IMR-90 (cell line): ENCODE measurements around the gene PSD2.

Source experiments
- CEBPB ChIP-seq: IDR thresholded peaks from 2 replicates; pipeline ENCODE4 v1.6.1; 2012; ENCODE audit warnings: low read depth, low read length, improper control_type of control experiment
- CTCF ChIP-seq: conservative IDR thresholded peaks from 2 replicates; pipeline ENCODE4 v1.5.1; 2012; ENCODE audit warnings: mild to moderate bottlenecking, low read depth, low read length, improper control_type of control experiment
- POLR2A ChIP-seq: IDR thresholded peaks from 2 replicates; pipeline ENCODE4 v1.6.1; 2012; ENCODE audit warnings: mild to moderate bottlenecking, low read depth, low read length

GRCh38 chr5:139852696-139853095 is 57.1 kb downstream of the PSD2 start:
- TF ChIP-seq CTCF (no peak), CEBPB (no peak), POLR2A (no peak)
